ENCODE data around the gene ABLIM3.

- TF ChIP-seq POLR2AphosphoS5 (IDR thresholded peaks at IDR 0.05; ENCODE audit: low read depth, low read length) (no peak), REST (IDR thresholded peaks at IDR 0.05; ENCODE audit: insufficient read depth in 1 of 2, low read depth in 2 of 2, low read length in 2 of 2) (no peak), SIN3A (IDR thresholded peaks at IDR 0.05; ENCODE audit: borderline replicate concordance, insufficient read depth, low read length) (no peak), TAF1 (IDR thresholded peaks at IDR 0.05; ENCODE audit: borderline replicate concordance, insufficient read depth, low read length) (no peak), FOXP2 (optimal IDR thresholded peaks at IDR 0.05; ENCODE audit: borderline replicate concordance, extremely low read depth, extremely low read length, insufficient read depth) (no peak)
These were observed 5.6 kb upstream of the ABLIM3 start for GRCh38 chr5:149135536-149136201.
